GM21825 (cell line): ENCODE measurements around the gene GASK1B.

Source experiments
- ATAC-seq: cut with Tn5 transposase; IDR thresholded peaks from one replicate; pipeline ENCODE4 v1.9.1; 2021; ENCODE audit warnings: mild to moderate bottlenecking, moderate library complexity; ENCODE audit not compliant: unreplicated experiment

GASK1B gene

GRCh38 chr4:158172261-158173258 is at the start of gene GASK1B:
Gene GASK1B (minus strand): TSS chr4:158173025. CDS start chr4:158171375, 1,650 bp downstream.
- no peak for ATAC-seq

- ATAC-seq: no peak
Measured at GRCh38 chr4:158219623-158220022, 46.8 kb upstream of the GASK1B start.

DNA sequence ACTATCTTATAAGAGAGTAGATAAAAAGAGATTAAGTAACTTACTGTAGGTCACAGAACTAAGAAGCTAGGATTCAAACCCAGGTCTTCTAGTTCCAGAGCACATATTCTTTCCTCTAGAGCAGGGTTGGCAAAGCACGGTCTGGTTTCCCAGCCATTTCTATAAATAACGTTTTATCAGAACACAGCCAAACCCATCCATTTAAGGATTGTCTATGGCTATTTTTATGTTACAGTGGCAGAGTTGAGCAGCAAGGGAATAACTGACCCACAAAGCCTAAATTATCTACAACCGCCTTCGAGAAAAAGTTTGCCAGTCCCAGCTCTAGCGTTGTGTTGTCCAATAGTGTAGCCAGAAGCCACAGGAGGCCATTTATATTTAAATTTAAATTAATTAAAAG is 44.9 kb upstream of the GASK1B start:
- ATAC-seq: no peak

- ATAC-seq: no peak
Measured at GRCh38 chr4:158214856-158215255, 42.0 kb upstream of the GASK1B start.

GRCh38 chr4:158213466-158213865 is 40.6 kb upstream of the GASK1B start:
- ATAC-seq: no peak

DNA sequence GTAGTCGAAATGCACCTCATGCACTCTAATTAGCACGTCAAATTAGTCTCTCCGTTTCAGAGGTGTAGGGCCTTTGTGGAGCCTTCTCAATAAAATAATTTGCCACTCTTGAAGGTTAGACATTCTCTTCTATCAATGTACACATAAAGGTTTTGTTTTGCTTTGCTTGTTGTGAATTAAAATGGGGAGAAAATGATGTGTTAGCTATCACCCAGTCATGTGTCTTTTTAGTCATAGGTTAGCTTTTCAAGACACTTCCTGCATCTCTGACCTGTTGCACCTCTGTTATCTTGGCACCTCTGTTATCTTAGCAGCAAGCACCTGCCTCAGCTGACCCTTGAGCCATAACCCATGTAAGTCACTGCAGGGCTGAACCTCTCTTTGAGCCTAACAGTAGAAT is 38.4 kb upstream of the GASK1B start:
- no peak for ATAC-seq

- ATAC-seq: peak; percentile 94
Measured at GRCh38 chr4:158209825-158210807, 37.3 kb upstream of the GASK1B start, which contains the start of gene TMEM144. Gene TMEM144 (plus strand): TSS chr4:158210486. CDS start chr4:158212668, 2,182 bp downstream.

- ATAC-seq: peak; percentile 56
Measured at GRCh38 chr4:158208963-158209640, 36.3 kb upstream of the GASK1B start.

DNA sequence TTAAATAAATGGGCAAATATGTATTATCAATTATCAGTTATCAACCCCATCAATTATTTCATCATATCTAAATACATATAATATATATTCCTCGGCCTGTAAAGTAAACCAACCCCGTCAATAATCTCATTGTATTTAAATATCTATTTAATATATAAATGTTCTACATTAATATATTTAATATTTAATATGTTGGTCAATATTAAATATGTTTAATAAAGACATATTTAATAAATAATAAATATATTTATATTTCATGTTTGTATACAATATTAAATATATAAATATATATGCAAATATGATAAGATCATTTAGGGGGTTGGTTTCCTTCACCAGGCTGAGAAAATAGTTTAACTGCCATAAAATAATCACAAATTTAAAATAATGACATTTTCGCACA is 31.1 kb upstream of the GASK1B start:
- ATAC-seq: no peak

DNA sequence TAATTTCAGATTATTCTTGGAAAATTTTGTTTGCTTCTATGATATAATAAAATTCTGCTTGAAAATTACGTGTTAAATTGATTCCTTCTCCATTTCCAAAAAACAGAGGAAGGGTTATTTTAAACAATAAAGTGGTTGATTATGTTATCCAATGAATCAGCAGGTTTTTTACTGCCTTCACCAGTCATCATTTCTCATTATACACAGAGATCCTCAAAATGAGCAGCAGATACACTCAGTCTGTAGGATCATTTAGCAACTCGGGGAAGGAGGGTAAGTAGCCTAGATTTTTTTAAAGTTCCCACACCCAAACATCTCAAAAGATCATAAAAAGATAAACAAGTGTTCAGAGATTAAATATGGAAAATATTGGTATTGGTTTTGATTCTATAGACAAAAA is 30.6 kb upstream of the GASK1B start:
- ATAC-seq: no peak

GRCh38 chr4:158202481-158202880 is 29.7 kb upstream of the GASK1B start:
- ATAC-seq: no peak

- no peak for ATAC-seq
Measured at GRCh38 chr4:158201876-158202275, 29.1 kb upstream of the GASK1B start.

DNA sequence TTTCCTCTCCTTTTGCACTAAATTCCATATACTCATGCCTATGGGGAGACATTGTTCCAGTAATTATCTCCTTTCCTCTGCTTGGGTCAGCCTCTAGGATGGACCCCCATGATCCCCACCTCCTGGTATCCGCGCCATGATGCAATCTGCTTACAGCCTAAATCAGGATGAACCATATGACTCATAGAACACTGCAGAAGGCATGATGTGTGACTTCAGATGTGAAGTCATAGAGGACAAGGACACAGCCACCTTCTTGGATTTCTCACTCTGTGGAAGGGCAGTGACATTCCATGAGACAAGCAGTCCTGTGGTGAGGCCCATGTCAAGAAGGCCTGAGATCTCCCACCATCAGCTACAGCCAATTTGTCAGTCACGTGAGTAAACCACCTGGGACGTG is 28.5 kb upstream of the GASK1B start:
- no peak for ATAC-seq

GRCh38 chr4:158200214-158200613 is 27.4 kb upstream of the GASK1B start:
- ATAC-seq: no peak

DNA sequence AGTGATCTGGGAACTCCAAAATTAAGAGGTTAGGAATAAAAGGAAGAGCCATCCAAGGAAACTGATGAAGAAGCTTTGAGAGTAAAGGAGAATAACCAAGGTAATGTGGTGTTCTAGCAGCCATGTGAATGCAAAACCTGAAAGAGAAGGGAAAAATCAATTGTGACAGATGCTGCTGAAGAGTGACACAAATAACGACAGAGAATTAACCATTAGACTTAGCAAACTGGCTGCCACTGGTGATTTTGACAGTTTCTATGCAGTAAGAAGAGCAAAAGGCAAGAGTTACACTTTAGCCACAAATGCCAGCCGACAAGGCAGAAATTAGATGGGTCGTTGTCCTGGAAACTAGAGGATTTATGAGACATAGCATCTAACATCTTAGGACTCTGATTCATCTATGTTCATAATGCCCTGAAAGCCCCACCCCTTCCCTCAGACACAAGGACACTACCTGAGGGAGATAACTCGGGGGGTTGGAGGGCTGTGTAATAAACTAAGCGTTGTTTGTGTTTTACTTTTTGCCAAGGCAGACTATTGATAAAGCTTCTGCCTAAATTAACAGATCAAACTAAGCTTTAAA is 24.5 kb upstream of the GASK1B start:
- no peak for ATAC-seq

GRCh38 chr4:158195297-158195696 is 22.5 kb upstream of the GASK1B start:
- ATAC-seq: no peak

GRCh38 chr4:158193171-158193749 is 20.4 kb upstream of the GASK1B start:
- ATAC-seq: peak; percentile 51

- ATAC-seq: no peak
Measured at GRCh38 chr4:158192439-158193158, 19.8 kb upstream of the GASK1B start.

GRCh38 chr4:158190718-158191117 is 17.9 kb upstream of the GASK1B start:
- no peak for ATAC-seq
